Kidney (tissue), 14 donors: ENCODE data around the gene STX16. TPM values are rescaled to one million over a fixed set of nuclear protein-coding genes. Genes with fewer than 3 reads are reported as not detected.

ENCODE experiments used
- DNase-seq, 5 donors: peaks; one replicate each; pipeline ENCODE4 v3.0.0-alpha.2; 2013 to 2020
- FAIRE-seq: peaks from 2 replicates; lab custom pipeline; 2012; peaks lifted over from hg19 to GRCh38; lab: Jason Lieb, UNC
- H3K27ac ChIP-seq, 2 donors: one replicate each; pipeline ENCODE4 v1.7.0; 2013; ENCODE audit warnings: low read depth in 2 of 2, low read length in 2 of 2, inconsistent platforms in 1 of 2
- H3K27me3 ChIP-seq: one replicate; pipeline ENCODE4 v1.7.1; 2013; ENCODE audit warnings: low read length, inconsistent platforms; ENCODE audit not compliant: control insufficient read depth, insufficient read depth
- H3K36me3 ChIP-seq, 3 donors: one replicate each; pipeline versions ENCODE4 v1.7.0 to v1.7.1; 2013; ENCODE audit warnings: low read length in 3 of 3, control low read depth in 1 of 3, inconsistent platforms in 1 of 3; ENCODE audit not compliant: insufficient read depth in 3 of 3, control insufficient read depth in 2 of 3
- H3K4me1 ChIP-seq, 3 donors: one replicate each; pipeline versions ENCODE4 v1.7.0 to v1.7.1; 2013; ENCODE audit warnings: low read length in 3 of 3, inconsistent platforms in 1 of 3, low read depth in 1 of 3; ENCODE audit not compliant: control insufficient read depth in 2 of 3, insufficient read depth in 2 of 3
- H3K4me3 ChIP-seq, 3 donors: one replicate each; pipeline versions ENCODE4 v1.7.0 to v1.8.1; 2013; ENCODE audit warnings: low read length in 3 of 3, control low read depth in 1 of 3, inconsistent platforms in 1 of 3
- H3K9ac ChIP-seq, 3 donors: one replicate each; pipeline versions ENCODE4 v1.7.0 to v1.7.1; 2013; ENCODE audit warnings: low read length in 3 of 3, control low read depth in 1 of 3, inconsistent platforms in 1 of 3
- H3K9me3 ChIP-seq, 3 donors: one replicate each; pipeline versions ENCODE4 v1.7.0 to v1.7.1; 2013; ENCODE audit warnings: low read length in 3 of 3, control low read depth in 1 of 3, inconsistent platforms in 1 of 3; ENCODE audit not compliant: control insufficient read depth in 2 of 3, insufficient read depth in 1 of 3
- CTCF ChIP-seq: IDR thresholded peaks from 3 replicates; pipeline ENCODE4 v1.5.1; 2012; ENCODE audit warnings: mild to moderate bottlenecking, moderate library complexity, borderline replicate concordance; ENCODE audit not compliant: insufficient read depth; ENCODE audit errors: extremely low read depth
- intact Hi-C: fragments of 100-400 bp; cut with DNase I; formaldehyde crosslinking; loops from one replicate; pipeline ENCODE4 v1.11.1; 2022
- polyA plus RNA-seq: library from polyadenylated mRNA; stranded (reverse); fragments of 350-450 nt; fragmentation: Illumina TruSeq; extraction: RNeasy Lipid Tissue Mini Kit (QIAGEN cat#74804); gene quantifications from one replicate; pipeline ENCODE4 v1.2.3, GENCODE V29; 2014; ENCODE audit warnings: low read depth, low replicate concordance; ENCODE audit not compliant: insufficient read depth
- total RNA-seq: library from RNA; stranded (reverse); fragmentation: NEBNext Ultra II Directional; extraction: Animal tissue kit (Norgen Biotek cat#: 25700); gene quantifications from one replicate; pipeline ENCODE4 v1.2.1, GENCODE V29; 2021
- donor health status: control.
- donor health status: control.
- donor health status: control.
- donor health status: control.
- donor health status: control.
- donor health status: DM: yes; HTN: yes; CAD: no.
- donor health status: Normal renal cell carcinoma (clear cell type).

STX16 gene
- total and polyA plus RNA-seq, 2 donors from 2014 or later, result 20.6 to 60.7 TPM

DNA sequence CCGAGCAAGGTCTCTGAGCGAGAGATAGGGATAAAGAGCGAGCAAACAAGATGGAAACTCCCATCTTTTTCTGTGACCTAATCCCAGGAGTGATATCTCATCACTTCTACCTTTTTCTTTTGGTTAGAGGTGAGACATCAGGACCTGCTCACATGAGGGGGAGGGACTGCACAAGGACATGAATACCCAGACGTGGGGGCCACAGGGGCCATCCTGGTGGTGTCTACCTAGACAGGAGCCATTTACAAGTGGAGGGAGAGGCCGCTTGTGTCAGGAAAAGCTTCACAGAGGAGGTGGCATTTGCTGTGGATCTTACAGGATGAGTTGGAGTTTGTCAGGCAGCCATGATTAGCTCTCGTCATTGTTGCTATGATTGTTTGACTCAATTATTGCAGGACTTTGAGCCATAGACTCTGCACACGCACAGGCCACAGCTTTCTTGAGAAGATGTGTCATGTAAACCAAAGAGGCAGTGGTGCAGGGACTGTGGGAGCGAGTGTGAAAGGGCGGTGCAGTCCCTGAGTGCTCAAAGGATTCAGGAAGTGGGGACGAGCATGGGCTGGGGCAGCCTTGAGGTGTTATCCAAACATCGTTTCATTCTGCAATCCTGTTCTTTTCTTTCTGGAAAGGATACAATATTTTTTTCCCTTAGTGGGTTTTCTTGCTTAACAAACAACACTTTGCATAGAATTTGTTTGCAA is 49.2 kb downstream of the STX16 start:
- no peak for TF ChIP-seq CTCF
- Histone ChIP-seq H3K4me3 (no peak overlapping the region), H3K4me1 (no peaks in the 10 kb centered on the region), H3K36me3 (peaks cover 5 to 62% (median 15%) of the 10 kb centered on the region in 3 donors), H3K27ac (no peak overlapping the region), H3K9ac (no peak overlapping the region), H3K27me3 (no peaks in the 10 kb centered on the region), H3K9me3 (no peaks in the 10 kb centered on the region)
- intact Hi-C loops, result no loop called here
- DNase-seq (peak in 1 of 5 donors; percentile 21), FAIRE-seq (no peak)

- H3K9me3 ChIP-seq, result no peaks in the 10 kb centered on the region
- H3K9ac ChIP-seq, result no peak overlapping the region
- no peaks in the 10 kb centered on the region for H3K27me3 ChIP-seq
- peaks cover 5 to 58% (median 15%) of the 10 kb centered on the region in 3 donors for H3K36me3 ChIP-seq
- peak in 3 of 5 donors; percentile 18 to 62 (median 42) for DNase-seq
- intact Hi-C loops, result no loop called here
- no peak overlapping the region for H3K4me3 ChIP-seq
- H3K27ac ChIP-seq, result no peak overlapping the region
- H3K4me1 ChIP-seq, result no peaks in the 10 kb centered on the region
- no peak for FAIRE-seq
- TF ChIP-seq CTCF, result no peak
Observed at GRCh38 chr20:58700823-58701222, 49.7 kb downstream of the STX16 start.

GRCh38 chr20:58701431-58702160 is 50.5 kb downstream of the STX16 start:
- FAIRE-seq (no peak), DNase-seq (peak in 2 of 5 donors; percentile 27 to 62)
- H3K4me3 ChIP-seq, result no peak overlapping the region
- no peak overlapping the region for H3K27ac ChIP-seq
- no peaks in the 10 kb centered on the region for H3K9me3 ChIP-seq
- TF ChIP-seq CTCF, result no peak
- intact Hi-C loops, result no loop called here
- no peaks in the 10 kb centered on the region for H3K27me3 ChIP-seq
- H3K36me3 ChIP-seq, result peaks cover 5 to 52% (median 15%) of the 10 kb centered on the region in 3 donors
- H3K9ac ChIP-seq, result no peak overlapping the region
- no peaks in the 10 kb centered on the region for H3K4me1 ChIP-seq
